Activated naive CD8-positive, alpha-beta T cell (primary cell): ENCODE measurements around the gene COL3A1.

Experiments
- H3K27ac Mint-ChIP-seq: one replicate; pipeline ENCODE4 v1.8.0; 2021; ENCODE audit warnings: mixed read lengths
- H3K27me3 Mint-ChIP-seq: one replicate; pipeline ENCODE4 v1.8.0; 2021; ENCODE audit warnings: mixed read lengths
- H3K36me3 Mint-ChIP-seq: one replicate; pipeline ENCODE4 v1.8.0; 2021; ENCODE audit warnings: mixed read lengths
- H3K4me1 Mint-ChIP-seq: one replicate; pipeline ENCODE4 v1.8.0; 2021; ENCODE audit warnings: low read depth, mixed read lengths
- H3K4me3 Mint-ChIP-seq: one replicate; pipeline ENCODE4 v1.8.0; 2021; ENCODE audit warnings: mild to moderate bottlenecking, mixed read lengths
- H3K9me3 Mint-ChIP-seq: one replicate; pipeline ENCODE4 v1.8.0; 2021; ENCODE audit warnings: low read depth, mixed read lengths

Gene COL3A1

GRCh38 chr2:188986839-188987238 is 12.7 kb downstream of the COL3A1 start:
- no peaks in the 10 kb centered on the region for H3K36me3 Mint-ChIP-seq
- H3K27ac Mint-ChIP-seq: no peak overlapping the region
- no peaks in the 10 kb centered on the region for H3K9me3 Mint-ChIP-seq
- no peaks in the 10 kb centered on the region for H3K4me1 Mint-ChIP-seq
- no peaks in the 10 kb centered on the region for H3K27me3 Mint-ChIP-seq
- no peak overlapping the region for H3K4me3 Mint-ChIP-seq

- Mint-ChIP-seq H3K4me3 (no peak overlapping the region), H3K27ac (no peak overlapping the region), H3K36me3 (no peaks in the 10 kb centered on the region), H3K9me3 (no peaks in the 10 kb centered on the region), H3K27me3 (no peaks in the 10 kb centered on the region), H3K4me1 (no peaks in the 10 kb centered on the region)
These were observed 19.1 kb downstream of the COL3A1 start for GRCh38 chr2:188993247-188993646.

GRCh38 chr2:188997263-188997662 is 23.1 kb downstream of the COL3A1 start:
- Mint-ChIP-seq H3K4me3 (no peak overlapping the region), H3K36me3 (no peaks in the 10 kb centered on the region), H3K9me3 (no peaks in the 10 kb centered on the region), H3K27ac (no peak overlapping the region), H3K4me1 (peaks cover 3% of the 10 kb centered on the region), H3K27me3 (no peaks in the 10 kb centered on the region)

- Mint-ChIP-seq H3K9me3 (no peaks in the 10 kb centered on the region), H3K4me1 (peaks cover 3% of the 10 kb centered on the region), H3K36me3 (no peaks in the 10 kb centered on the region), H3K27me3 (no peaks in the 10 kb centered on the region), H3K27ac (no peak overlapping the region), H3K4me3 (no peak overlapping the region)
These were observed 26.0 kb downstream of the COL3A1 start for GRCh38 chr2:189000221-189000620.

- no peak overlapping the region for H3K4me3 Mint-ChIP-seq
- H3K36me3 Mint-ChIP-seq: no peaks in the 10 kb centered on the region
- peaks cover 3% of the 10 kb centered on the region for H3K4me1 Mint-ChIP-seq
- no peak overlapping the region for H3K27ac Mint-ChIP-seq
- H3K9me3 Mint-ChIP-seq: no peaks in the 10 kb centered on the region
- peaks cover 3% of the 10 kb centered on the region for H3K27me3 Mint-ChIP-seq
These were observed 27.9 kb downstream of the COL3A1 start for GRCh38 chr2:189002079-189002478.

- Mint-ChIP-seq H3K4me1 (no peaks in the 10 kb centered on the region), H3K4me3 (no peak overlapping the region), H3K36me3 (no peaks in the 10 kb centered on the region), H3K27me3 (peaks cover 3% of the 10 kb centered on the region), H3K27ac (no peak overlapping the region), H3K9me3 (no peaks in the 10 kb centered on the region)
These were observed 34.5 kb downstream of the COL3A1 start for GRCh38 chr2:189008555-189009262.

GRCh38 chr2:189010536-189010935 is 36.4 kb downstream of the COL3A1 start:
- no peaks in the 10 kb centered on the region for H3K4me1 Mint-ChIP-seq

GRCh38 chr2:189012351-189012750 is 38.2 kb downstream of the COL3A1 start:
- no peaks in the 10 kb centered on the region for H3K9me3 Mint-ChIP-seq
- H3K4me3 Mint-ChIP-seq: no peak overlapping the region
- H3K36me3 Mint-ChIP-seq: no peaks in the 10 kb centered on the region
- no peak overlapping the region for H3K27ac Mint-ChIP-seq
- H3K27me3 Mint-ChIP-seq: peaks cover 4% of the 10 kb centered on the region
- no peaks in the 10 kb centered on the region for H3K4me1 Mint-ChIP-seq

More at GRCh38 chr2:189010536-189010935, 36.4 kb downstream of the COL3A1 start:
- Mint-ChIP-seq H3K27ac (no peak overlapping the region), H3K4me3 (no peak overlapping the region), H3K36me3 (no peaks in the 10 kb centered on the region), H3K27me3 (peaks cover 3% of the 10 kb centered on the region), H3K9me3 (no peaks in the 10 kb centered on the region)

- no peak overlapping the region for H3K4me3 Mint-ChIP-seq
These were observed 38.9 kb downstream of the COL3A1 start for GRCh38 chr2:189013031-189013430.

GRCh38 chr2:189013671-189014448 is 39.7 kb downstream of the COL3A1 start:
- no peak overlapping the region for H3K27ac Mint-ChIP-seq
- H3K27me3 Mint-ChIP-seq: peaks cover 4% of the 10 kb centered on the region
- H3K36me3 Mint-ChIP-seq: no peaks in the 10 kb centered on the region
- H3K9me3 Mint-ChIP-seq: no peaks in the 10 kb centered on the region
- H3K4me3 Mint-ChIP-seq: no peak overlapping the region
- no peaks in the 10 kb centered on the region for H3K4me1 Mint-ChIP-seq

More at GRCh38 chr2:189013031-189013430, 38.9 kb downstream of the COL3A1 start:
- Mint-ChIP-seq H3K27me3 (peaks cover 4% of the 10 kb centered on the region), H3K27ac (no peak overlapping the region), H3K36me3 (no peaks in the 10 kb centered on the region), H3K9me3 (no peaks in the 10 kb centered on the region), H3K4me1 (no peaks in the 10 kb centered on the region)

GRCh38 chr2:189014449-189015138 is 40.4 kb downstream of the COL3A1 start:
- no peak overlapping the region for H3K4me3 Mint-ChIP-seq
- no peaks in the 10 kb centered on the region for H3K36me3 Mint-ChIP-seq
- no peak overlapping the region for H3K27ac Mint-ChIP-seq
- H3K9me3 Mint-ChIP-seq: no peaks in the 10 kb centered on the region
- no peaks in the 10 kb centered on the region for H3K4me1 Mint-ChIP-seq
- peaks cover 4% of the 10 kb centered on the region for H3K27me3 Mint-ChIP-seq

- no peak overlapping the region for H3K27ac Mint-ChIP-seq
- peaks cover 4% of the 10 kb centered on the region for H3K27me3 Mint-ChIP-seq
- H3K36me3 Mint-ChIP-seq: no peaks in the 10 kb centered on the region
- no peak overlapping the region for H3K4me3 Mint-ChIP-seq
- H3K9me3 Mint-ChIP-seq: no peaks in the 10 kb centered on the region
- H3K4me1 Mint-ChIP-seq: no peaks in the 10 kb centered on the region
These were observed 41.2 kb downstream of the COL3A1 start for GRCh38 chr2:189015359-189015758.

GRCh38 chr2:189016311-189016861 is 42.2 kb downstream of the COL3A1 start:
- H3K4me1 Mint-ChIP-seq: no peaks in the 10 kb centered on the region
- peaks cover 4% of the 10 kb centered on the region for H3K27me3 Mint-ChIP-seq
- no peak overlapping the region for H3K27ac Mint-ChIP-seq
- H3K36me3 Mint-ChIP-seq: no peaks in the 10 kb centered on the region
- no peak overlapping the region for H3K4me3 Mint-ChIP-seq
- no peaks in the 10 kb centered on the region for H3K9me3 Mint-ChIP-seq

- Mint-ChIP-seq H3K36me3 (no peaks in the 10 kb centered on the region), H3K4me1 (no peaks in the 10 kb centered on the region), H3K27me3 (peaks cover 9% of the 10 kb centered on the region), H3K4me3 (no peak overlapping the region), H3K27ac (no peak overlapping the region), H3K9me3 (no peaks in the 10 kb centered on the region)
These were observed 44.5 kb downstream of the COL3A1 start for GRCh38 chr2:189018631-189019030.

GRCh38 chr2:189020179-189020578 is 46.0 kb downstream of the COL3A1 start:
- Mint-ChIP-seq H3K27ac (no peak overlapping the region), H3K36me3 (no peaks in the 10 kb centered on the region)

More at GRCh38 chr2:189020179-189020578, 46.0 kb downstream of the COL3A1 start:
- Mint-ChIP-seq H3K27me3 (peaks cover 11% of the 10 kb centered on the region), H3K9me3 (no peaks in the 10 kb centered on the region), H3K4me3 (no peak overlapping the region), H3K4me1 (no peaks in the 10 kb centered on the region)
